Activated B cell treated with CpG ODN at 0.5 μM for 24 hours (primary cell): ENCODE data around the gene FECH. TPM values are rescaled to one million over a fixed set of nuclear protein-coding genes. Genes with fewer than 3 reads are reported as not detected.

ENCODE experiments used
- ATAC-seq: fragments of 200-7000 bp; cut with Tn5 transposase; one replicate; pipeline ENCODE4 v1.10.0; 2021; ENCODE audit warnings: low read depth, mild to moderate bottlenecking, moderate library complexity
- CTCF ChIA-PET: fragments of 350-600 bp; sonication (Branson Sonifier 250); formaldehyde crosslinking; loops from one replicate; lab custom pipeline; 2021; ENCODE audit warnings: antibody characterized with exemption; lab: Charles Lee
- POLR2A ChIA-PET: fragments of 350-600 bp; sonication (Branson Sonifier 250); formaldehyde crosslinking; loops from one replicate; lab custom pipeline; 2021; ENCODE audit warnings: antibody characterized with exemption; lab: Charles Lee
- DNase-seq: peaks from one replicate; pipeline ENCODE4 v3.0.0; 2022
- H3K27ac Mint-ChIP-seq: one replicate; pipeline ENCODE4 v1.8.0; 2020; ENCODE audit warnings: mixed read lengths
- H3K27me3 Mint-ChIP-seq: one replicate; pipeline ENCODE4 v1.8.0; 2021; ENCODE audit warnings: mixed read lengths
- H3K36me3 Mint-ChIP-seq: one replicate; pipeline ENCODE4 v1.8.0; 2021; ENCODE audit warnings: low read depth, mixed read lengths
- H3K4me1 Mint-ChIP-seq: one replicate; pipeline ENCODE4 v1.8.0; 2021; ENCODE audit warnings: mixed read lengths
- H3K4me3 Mint-ChIP-seq: one replicate; pipeline ENCODE4 v1.8.0; 2020; ENCODE audit warnings: mild to moderate bottlenecking, mixed read lengths
- H3K9me3 Mint-ChIP-seq: one replicate; pipeline ENCODE4 v1.8.0; 2020; ENCODE audit warnings: mixed read lengths
- intact Hi-C: fragments of 100-400 bp; cut with micrococcal nuclease; formaldehyde crosslinking; loops from one replicate; pipeline ENCODE4 v1.15.1; 2024
- total RNA-seq: library from RNA; stranded (reverse); gene quantifications from 2 replicates; pipeline ENCODE4 v1.2.3, GENCODE V29; 2022
- TF ChIP-seq, protein P1 (sequence below): fragments of 200-600 bp; IDR thresholded peaks from one replicate; pipeline ENCODE4 v1.8.0; 2022; ENCODE audit warnings: antibody characterized with exemption, mild to moderate bottlenecking

Gene FECH
- total RNA-seq, 1 donor from 2014 or later: 9.2 TPM

DNA sequence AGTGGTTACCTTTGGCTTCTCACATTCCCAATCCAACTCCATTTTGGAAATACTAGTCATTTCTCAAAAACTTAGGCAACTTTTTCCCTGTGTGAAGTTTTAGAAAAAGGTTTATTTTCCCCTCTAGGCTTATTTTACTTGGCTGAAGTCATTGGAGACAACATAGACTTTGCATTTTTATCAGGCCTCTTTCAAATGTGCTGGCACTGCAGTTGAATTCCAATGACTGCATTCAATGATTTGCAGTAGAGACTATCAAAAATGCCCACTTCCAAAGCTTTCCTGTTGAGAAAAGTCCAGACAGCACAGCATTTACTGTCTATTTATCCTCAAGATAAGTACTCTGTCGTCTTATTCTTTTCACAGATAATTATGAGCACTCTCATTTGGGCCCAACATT is 81.3 kb downstream of the FECH start:
- Mint-ChIP-seq H3K36me3 (no peaks in the 10 kb centered on the region), H3K9me3 (no peaks in the 10 kb centered on the region), H3K4me3 (no peak overlapping the region), H3K27me3 (peaks cover 18% of the 10 kb centered on the region), H3K27ac (no peak overlapping the region), H3K4me1 (no peaks in the 10 kb centered on the region)
- ATAC-seq (no peak), DNase-seq (no peak)
- intact Hi-C loops: no loop called here
- TF ChIP-seq, protein P1, sequence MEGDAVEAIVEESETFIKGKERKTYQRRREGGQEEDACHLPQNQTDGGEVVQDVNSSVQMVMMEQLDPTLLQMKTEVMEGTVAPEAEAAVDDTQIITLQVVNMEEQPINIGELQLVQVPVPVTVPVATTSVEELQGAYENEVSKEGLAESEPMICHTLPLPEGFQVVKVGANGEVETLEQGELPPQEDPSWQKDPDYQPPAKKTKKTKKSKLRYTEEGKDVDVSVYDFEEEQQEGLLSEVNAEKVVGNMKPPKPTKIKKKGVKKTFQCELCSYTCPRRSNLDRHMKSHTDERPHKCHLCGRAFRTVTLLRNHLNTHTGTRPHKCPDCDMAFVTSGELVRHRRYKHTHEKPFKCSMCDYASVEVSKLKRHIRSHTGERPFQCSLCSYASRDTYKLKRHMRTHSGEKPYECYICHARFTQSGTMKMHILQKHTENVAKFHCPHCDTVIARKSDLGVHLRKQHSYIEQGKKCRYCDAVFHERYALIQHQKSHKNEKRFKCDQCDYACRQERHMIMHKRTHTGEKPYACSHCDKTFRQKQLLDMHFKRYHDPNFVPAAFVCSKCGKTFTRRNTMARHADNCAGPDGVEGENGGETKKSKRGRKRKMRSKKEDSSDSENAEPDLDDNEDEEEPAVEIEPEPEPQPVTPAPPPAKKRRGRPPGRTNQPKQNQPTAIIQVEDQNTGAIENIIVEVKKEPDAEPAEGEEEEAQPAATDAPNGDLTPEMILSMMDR: no peak
- CTCF ChIA-PET: no interaction called here
- POLR2A ChIA-PET: no interaction called here

DNA sequence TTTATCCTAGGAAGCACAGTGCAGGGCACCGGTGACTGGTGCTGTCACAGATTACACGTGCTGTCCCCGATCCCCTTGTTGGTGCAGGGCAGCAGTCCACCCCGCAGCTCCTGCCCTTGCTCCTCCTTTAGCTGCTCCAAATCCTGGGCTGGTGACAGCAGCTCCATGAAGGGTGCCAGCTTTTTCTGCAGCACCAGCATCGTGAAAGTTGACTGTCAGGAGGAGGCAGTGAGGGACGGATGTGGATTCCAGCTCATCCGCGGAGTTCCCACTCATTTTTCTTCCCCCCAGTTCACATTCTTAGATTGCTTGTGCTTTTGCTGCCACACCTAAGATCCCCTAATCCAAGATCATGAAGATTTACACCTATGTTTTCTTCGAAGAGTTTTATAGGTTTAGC is 83.9 kb downstream of the FECH start:
- Mint-ChIP-seq H3K9me3 (no peaks in the 10 kb centered on the region), H3K27ac (no peak overlapping the region), H3K4me1 (no peaks in the 10 kb centered on the region), H3K4me3 (no peak overlapping the region), H3K36me3 (no peaks in the 10 kb centered on the region), H3K27me3 (peaks cover 16% of the 10 kb centered on the region)
- POLR2A ChIA-PET: no interaction called here
- TF ChIP-seq, protein P1: no peak
- DNase-seq: no peak
- CTCF ChIA-PET: no interaction called here
- no peak for ATAC-seq
- intact Hi-C loops: no loop called here

DNA sequence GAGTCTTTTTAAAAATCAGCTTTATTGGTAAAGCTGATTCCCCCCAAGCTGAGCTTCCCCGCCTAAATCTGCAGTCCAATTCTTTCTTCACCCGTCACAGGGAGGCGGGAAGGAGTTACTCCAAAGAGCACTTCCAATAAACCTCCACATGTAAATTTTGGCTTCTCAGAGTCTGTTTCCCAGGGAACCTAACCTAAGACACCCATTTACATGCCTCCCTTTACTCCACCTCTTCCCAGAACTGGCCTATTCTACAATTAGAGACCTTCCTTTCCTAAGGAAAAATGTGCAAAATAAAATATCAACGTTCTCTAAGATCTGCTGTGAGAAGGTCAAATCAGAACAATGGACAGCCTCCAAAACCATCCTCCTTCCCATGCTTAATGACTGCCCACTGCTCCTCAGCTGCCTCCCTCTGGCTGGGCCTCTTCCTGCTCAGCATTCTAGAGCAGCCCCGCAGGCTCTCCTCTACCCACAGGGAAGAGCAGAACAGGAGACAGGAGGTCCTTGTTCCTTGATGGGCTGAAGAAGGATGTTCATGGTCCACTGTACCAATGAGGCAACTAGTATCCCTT is 87.7 kb downstream of the FECH start:
- ChIA-PET POLR2A (no interaction called here), CTCF (no interaction called here)
- H3K4me1 Mint-ChIP-seq: no peaks in the 10 kb centered on the region

More for the DNA sequence above, 87.7 kb downstream of the FECH start:
- H3K27ac Mint-ChIP-seq: no peak overlapping the region
- intact Hi-C loops: no loop called here
- ATAC-seq (no peak), DNase-seq (no peak)
- no peak overlapping the region for H3K4me3 Mint-ChIP-seq
- H3K27me3 Mint-ChIP-seq: peaks cover 8% of the 10 kb centered on the region
- TF ChIP-seq, protein P1: no peak
- no peaks in the 10 kb centered on the region for H3K36me3 Mint-ChIP-seq
- no peaks in the 10 kb centered on the region for H3K9me3 Mint-ChIP-seq

Other genes with a start within 250 kb of the FECH start
- gene ST8SIA3, start 234.1 kb downstream of the FECH start, total RNA-seq: not detected in 2 replicates
- not detected in 2 replicates for gene ONECUT2, start 151.3 kb downstream of the FECH start, total RNA-seq
- 107 and 114 TPM in 2 replicates for gene NARS1, start 35.1 kb upstream of the FECH start, total RNA-seq
- gene ATP8B1, start 216.6 kb upstream of the FECH start, total RNA-seq: 0.42 and 0.69 TPM in 2 replicates